HG02623 (cell line): ENCODE results near the gene DPP6.
"Not testable (repeated sequence)": the region's sequence is repeated elsewhere in the genome, so short reads cannot be mapped to it uniquely, and the experiment has no call there.

Experiments used
- ATAC-seq: cut with Tn5 transposase; IDR thresholded peaks from one replicate; pipeline ENCODE4 v1.9.1; 2021; ENCODE audit warnings: moderate library complexity; ENCODE audit not compliant: unreplicated experiment

Gene DPP6

GRCh38 chr7:154072395-154073181 is 20.4 kb downstream of the DPP6 start:
- ATAC-seq = not testable (repeated sequence)

- not testable (repeated sequence) for ATAC-seq
Measured at GRCh38 chr7:154078523-154078922, 26.3 kb downstream of the DPP6 start.

- ATAC-seq = not testable (repeated sequence)
Measured at GRCh38 chr7:154080249-154080648, 28.1 kb downstream of the DPP6 start.

- ATAC-seq = not testable (repeated sequence)
Measured at GRCh38 chr7:154087037-154087725, 35.0 kb downstream of the DPP6 start.

- not testable (repeated sequence) for ATAC-seq
Measured at GRCh38 chr7:154092093-154092492, 39.9 kb downstream of the DPP6 start.

- not testable (repeated sequence) for ATAC-seq
Measured at GRCh38 chr7:154095201-154095600, 43.0 kb downstream of the DPP6 start.

GRCh38 chr7:154105063-154105462 is 52.9 kb downstream of the DPP6 start:
- not testable (repeated sequence) for ATAC-seq

GRCh38 chr7:154109615-154110014 is 57.4 kb downstream of the DPP6 start:
- ATAC-seq = not testable (repeated sequence)

GRCh38 chr7:154113732-154114351 is 61.6 kb downstream of the DPP6 start:
- ATAC-seq = not testable (repeated sequence)

GRCh38 chr7:154117411-154118390 is 65.5 kb downstream of the DPP6 start:
- ATAC-seq = not testable (repeated sequence)

GRCh38 chr7:154120825-154121224 is 68.6 kb downstream of the DPP6 start:
- ATAC-seq = not testable (repeated sequence)

GRCh38 chr7:154122720-154123119 is 70.5 kb downstream of the DPP6 start:
- ATAC-seq = not testable (repeated sequence)

GRCh38 chr7:154123397-154123796 is 71.2 kb downstream of the DPP6 start:
- ATAC-seq = not testable (repeated sequence)

GRCh38 chr7:154129142-154129541 is 76.9 kb downstream of the DPP6 start:
- ATAC-seq = not testable (repeated sequence)

GRCh38 chr7:154132617-154133016 is 80.4 kb downstream of the DPP6 start:
- ATAC-seq = not testable (repeated sequence)

- ATAC-seq = not testable (repeated sequence)
Measured at GRCh38 chr7:154133703-154134277, 81.6 kb downstream of the DPP6 start.

- ATAC-seq = not testable (repeated sequence)
Measured at GRCh38 chr7:154134698-154135097, 82.5 kb downstream of the DPP6 start.

- ATAC-seq = not testable (repeated sequence)
Measured at GRCh38 chr7:154135646-154136045, 83.4 kb downstream of the DPP6 start.

- ATAC-seq = not testable (repeated sequence)
Measured at GRCh38 chr7:154145922-154146706, 93.9 kb downstream of the DPP6 start.
